CD4-positive, alpha-beta T cell treated with Interleukin-6 for 4 hours (primary cell): Measurements from ENCODE around the gene IDH2.

ENCODE experiments used
- DNase-seq: peaks from one replicate; pipeline ENCODE4 v3.0.0-alpha.2; 2020; ENCODE audit warnings: mixed read lengths

Gene IDH2

GRCh38 chr15:90062462-90062932, 39.8 kb downstream of the IDH2 start:
- DNase-seq = peak; percentile 45

DNA sequence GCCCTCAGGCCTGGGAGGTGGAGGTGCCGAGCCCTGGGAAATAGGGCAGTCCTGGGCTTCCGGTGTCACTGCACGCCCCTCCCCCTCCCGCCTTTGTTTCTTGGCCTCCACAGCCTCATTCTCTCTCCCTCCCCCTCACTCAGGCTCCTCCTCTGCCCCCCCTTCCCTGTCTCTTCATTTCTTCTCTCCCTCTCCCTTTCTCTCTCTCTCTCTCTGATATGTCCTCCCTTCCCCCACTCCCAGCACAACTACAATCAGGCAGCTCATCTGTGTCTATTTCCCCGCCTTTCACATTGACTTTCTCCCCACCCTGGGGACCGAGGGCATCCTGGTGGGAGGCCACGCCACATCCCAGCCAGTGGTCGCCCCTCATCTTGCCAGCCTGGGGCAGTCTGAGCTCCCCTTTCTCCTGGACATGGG, 40.2 kb downstream of the IDH2 start:
- DNase-seq = peak; percentile 54

GRCh38 chr15:90060797-90061196, 41.5 kb downstream of the IDH2 start:
- DNase-seq = no peak

DNA sequence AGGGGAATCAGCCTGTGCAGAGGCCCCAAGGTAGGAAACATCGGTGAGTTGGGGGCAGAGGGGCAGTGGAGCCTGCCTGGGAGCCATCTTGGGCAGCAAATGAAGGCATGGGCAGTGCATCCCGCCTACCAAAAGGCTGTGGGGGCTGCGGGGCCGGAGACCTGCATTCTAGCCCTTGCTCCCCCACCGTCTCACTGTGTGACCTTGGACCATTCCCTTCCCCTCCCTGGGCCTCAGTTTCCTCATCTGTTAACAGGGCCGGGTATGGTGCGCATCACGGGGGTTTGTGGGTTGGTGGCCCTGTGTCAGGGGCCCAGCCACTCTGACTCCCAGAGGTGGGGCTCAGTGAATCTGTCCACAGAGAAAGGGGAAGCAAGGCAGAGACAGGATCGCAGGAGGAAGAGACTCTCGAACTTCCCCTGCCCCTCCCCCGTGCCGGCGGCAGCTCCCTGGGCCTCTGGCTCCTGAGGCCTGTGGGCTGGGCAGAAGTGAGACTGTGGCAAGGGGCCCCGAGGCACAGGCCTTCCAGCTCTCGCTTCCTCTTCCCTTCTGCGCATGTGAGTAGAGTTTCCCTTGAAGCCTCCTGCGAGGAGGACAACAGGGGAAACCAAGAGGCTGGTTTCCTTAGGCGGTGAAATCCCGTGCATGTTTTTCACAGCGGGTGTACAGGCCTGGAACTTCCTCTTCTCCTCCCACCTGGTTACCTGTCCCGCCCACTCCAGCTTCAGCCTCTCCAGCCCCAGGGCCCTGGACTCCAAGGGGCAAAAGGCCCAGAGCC, 42.9 kb downstream of the IDH2 start:
- peak; percentile 72 for DNase-seq

DNA sequence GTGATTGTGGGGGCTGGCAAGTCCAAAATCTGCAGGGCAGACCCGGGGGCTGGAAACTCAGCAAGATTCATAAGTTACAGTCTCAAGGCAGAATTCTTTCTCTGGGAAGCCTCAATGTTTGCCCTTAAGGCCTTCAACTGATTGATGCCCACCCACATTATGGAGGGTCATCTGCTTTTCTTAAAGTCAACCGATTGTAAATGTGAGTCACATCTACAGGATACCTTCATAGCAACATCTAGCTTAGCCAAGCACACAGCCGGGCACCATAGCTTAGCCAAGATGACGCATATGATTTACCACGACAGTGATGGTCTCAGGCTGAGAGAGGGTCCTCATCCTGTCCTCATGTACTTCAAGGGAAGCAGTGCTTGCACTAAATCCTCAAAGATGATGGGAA, 43.5 kb downstream of the IDH2 start:
- DNase-seq = no peak

- no peak for DNase-seq
Observed at GRCh38 chr15:90058308-90058707, 44.0 kb downstream of the IDH2 start.

GRCh38 chr15:90056529-90056928, 45.7 kb downstream of the IDH2 start:
- DNase-seq = no peak

GRCh38 chr15:90055182-90055581, 47.1 kb downstream of the IDH2 start:
- DNase-seq = no peak

- no peak for DNase-seq
Observed at GRCh38 chr15:90054618-90055097, 47.6 kb downstream of the IDH2 start.

GRCh38 chr15:90053685-90054466, 48.4 kb downstream of the IDH2 start:
- no peak for DNase-seq

DNA sequence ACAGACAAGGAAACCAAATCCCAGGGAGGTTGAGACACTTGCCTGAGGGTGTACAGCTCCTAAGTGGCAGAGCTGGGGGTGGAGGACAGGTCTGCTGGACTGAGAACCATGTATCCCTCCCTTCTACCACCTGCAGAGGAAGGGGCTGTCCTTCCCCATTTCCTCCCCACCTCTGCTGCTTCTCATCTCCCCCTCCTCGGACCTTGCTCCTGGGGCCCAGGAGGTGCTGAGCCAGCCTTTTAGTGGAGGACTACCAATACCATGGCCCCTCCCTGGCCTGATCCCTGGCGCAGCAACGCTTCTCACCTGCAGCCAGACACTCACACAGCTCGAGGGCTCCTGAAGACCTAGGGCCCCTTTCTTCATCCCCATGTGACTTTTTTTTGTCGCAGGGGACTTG, 50.4 kb downstream of the IDH2 start:
- DNase-seq = no peak

- DNase-seq = no peak
Observed at GRCh38 chr15:90049666-90050604, 52.3 kb downstream of the IDH2 start.

DNA sequence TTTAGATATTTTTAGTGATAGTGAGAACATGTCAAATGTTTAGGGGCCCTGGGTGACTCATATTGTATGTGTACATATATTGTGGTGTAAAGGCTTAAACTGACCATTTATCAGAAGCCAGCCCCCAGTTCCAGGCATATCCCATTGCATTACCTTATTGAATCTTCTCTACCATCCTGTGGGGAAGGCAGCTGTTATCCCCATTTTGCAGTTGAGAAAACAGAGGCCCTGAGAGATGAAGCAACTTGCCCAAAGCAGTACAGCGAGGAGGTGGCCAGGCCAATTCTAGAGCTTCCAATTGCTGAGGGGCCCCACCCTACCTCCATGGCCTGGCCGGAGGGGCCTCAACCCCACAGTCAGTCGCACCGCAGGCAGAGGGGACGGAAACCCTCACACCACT, 53.2 kb downstream of the IDH2 start:
- no peak for DNase-seq

DNA sequence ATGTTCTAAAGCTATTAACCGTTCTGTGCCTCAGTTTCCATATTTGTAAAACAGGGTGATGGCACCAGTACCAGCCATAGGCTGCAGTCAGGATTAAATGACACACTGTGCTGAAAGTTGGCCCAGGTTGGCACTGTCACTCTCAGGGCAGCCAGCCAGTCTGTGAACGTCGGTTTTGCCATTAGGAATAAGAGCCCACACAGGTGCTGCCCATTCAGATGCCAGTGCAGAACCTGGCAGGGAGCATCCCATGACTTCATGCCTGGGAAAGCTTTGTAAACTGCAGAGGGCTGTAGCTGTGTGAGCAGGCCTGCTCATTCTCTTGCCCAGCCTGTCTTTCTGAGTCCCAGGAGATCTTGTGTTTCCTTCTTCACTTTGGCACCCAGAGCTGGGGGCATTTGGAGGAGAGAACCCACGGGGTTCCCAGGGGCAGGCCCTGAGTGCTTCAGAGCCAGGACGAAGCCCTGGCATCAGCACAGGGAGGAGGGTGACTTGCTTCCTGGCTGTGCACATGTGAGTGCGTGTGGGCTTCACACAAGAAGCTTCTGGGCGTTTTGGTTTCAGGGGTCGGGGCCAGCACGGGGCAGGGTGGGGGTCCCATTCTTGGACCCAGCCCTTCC, 54.2 kb downstream of the IDH2 start:
- no peak for DNase-seq

- no peak for DNase-seq
Observed at GRCh38 chr15:90046911-90047392, 55.3 kb downstream of the IDH2 start.

- no peak for DNase-seq
Observed at GRCh38 chr15:90046289-90046688, 56.0 kb downstream of the IDH2 start.

DNA sequence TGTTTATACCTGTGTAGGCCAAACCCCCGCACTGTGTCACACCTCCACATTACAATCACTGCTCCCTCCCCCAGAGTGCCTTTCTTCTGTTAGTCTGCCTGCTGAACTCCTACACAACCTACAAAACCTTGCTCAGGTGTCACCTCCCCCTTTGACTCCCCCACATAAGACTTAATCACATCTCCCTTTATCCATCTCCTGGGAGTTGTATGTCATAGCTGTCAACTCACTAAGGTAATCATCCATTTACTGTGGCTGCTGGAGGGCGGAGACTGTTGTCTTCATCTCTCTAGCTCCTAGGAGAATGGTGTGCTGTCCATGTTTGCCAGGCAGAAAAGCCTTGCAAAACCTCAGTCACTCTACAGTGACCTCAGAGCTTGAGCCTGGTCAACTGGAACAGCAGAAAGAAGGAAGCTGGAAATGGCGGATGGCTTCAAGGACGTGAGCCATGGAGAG, 57.3 kb downstream of the IDH2 start:
- DNase-seq = no peak

GRCh38 chr15:90044191-90044590, 58.1 kb downstream of the IDH2 start:
- DNase-seq = no peak

- no peak for DNase-seq
Observed at GRCh38 chr15:90043530-90044010, 58.7 kb downstream of the IDH2 start.

- no peak for DNase-seq
Observed at GRCh38 chr15:90042766-90043529, 59.3 kb downstream of the IDH2 start.

- DNase-seq = no peak
Observed at GRCh38 chr15:90042356-90042755, 59.9 kb downstream of the IDH2 start.
